GM18861 (cell line): Measurements from ENCODE around the gene NECTIN3.

Source experiments
- ATAC-seq: cut with Tn5 transposase; IDR thresholded peaks from one replicate; pipeline ENCODE4 v1.9.1; 2021; ENCODE audit not compliant: unreplicated experiment

Gene NECTIN3

GRCh38 chr3:111071257-111072030, at the start of gene NECTIN3:
TSS of gene NECTIN3 (plus strand) at chr3:111071816. CDS start at chr3:111072018, 202 bp downstream.
- peak; percentile 72 for ATAC-seq

GRCh38 chr3:111027868-111028267, 43.7 kb upstream of the NECTIN3 start:
- ATAC-seq, result no peak

GRCh38 chr3:111031538-111031937, 40.1 kb upstream of the NECTIN3 start:
- ATAC-seq, result no peak

- no peak for ATAC-seq
Measured at GRCh38 chr3:111032677-111033076, 38.9 kb upstream of the NECTIN3 start.

- ATAC-seq, result no peak
Measured at GRCh38 chr3:111033470-111034050, 38.1 kb upstream of the NECTIN3 start.

- no peak for ATAC-seq
Measured at GRCh38 chr3:111035316-111035715, 36.3 kb upstream of the NECTIN3 start.

- no peak for ATAC-seq
Measured at GRCh38 chr3:111035902-111036301, 35.7 kb upstream of the NECTIN3 start.

- ATAC-seq, result no peak
Measured at GRCh38 chr3:111040959-111041358, 30.7 kb upstream of the NECTIN3 start.

- ATAC-seq, result no peak
Measured at GRCh38 chr3:111045564-111045963, 26.1 kb upstream of the NECTIN3 start.

GRCh38 chr3:111047042-111047441, 24.6 kb upstream of the NECTIN3 start:
- no peak for ATAC-seq

- no peak for ATAC-seq
Measured at GRCh38 chr3:111047812-111048435, 23.7 kb upstream of the NECTIN3 start.

GRCh38 chr3:111051354-111051753, 20.3 kb upstream of the NECTIN3 start:
- ATAC-seq, result no peak

- ATAC-seq, result no peak
Measured at GRCh38 chr3:111068574-111068973, 3.0 kb upstream of the NECTIN3 start.

- ATAC-seq, result no peak
Measured at GRCh38 chr3:111069974-111070771, 1.4 kb upstream of the NECTIN3 start.

- no peak for ATAC-seq
Measured at GRCh38 chr3:111070772-111071256, 802 bp upstream of the NECTIN3 start.

- no peak for ATAC-seq
Measured at GRCh38 chr3:111072031-111072921, 660 bp downstream of the NECTIN3 start.

GRCh38 chr3:111073218-111073617, 1.6 kb downstream of the NECTIN3 start:
- ATAC-seq, result no peak

- no peak for ATAC-seq
Measured at GRCh38 chr3:111076732-111077131, 5.1 kb downstream of the NECTIN3 start.

- no peak for ATAC-seq
Measured at GRCh38 chr3:111077369-111077768, 5.8 kb downstream of the NECTIN3 start.

GRCh38 chr3:111080413-111080812, 8.8 kb downstream of the NECTIN3 start:
- ATAC-seq, result no peak
